HT1080 (cell line): Measurements from ENCODE around the gene SLC15A4. TPM values are rescaled to one million over a fixed set of nuclear protein-coding genes. Genes with fewer than 3 reads are reported as not detected.

Experiments
- DNase-seq: peaks from one replicate; pipeline ENCODE4 v3.0.0-alpha.2; 2015; ENCODE audit warnings: low read depth
- total RNA-seq: library from RNA; depleted of rRNA; stranded (reverse); fragments of >200 nt; shearing (Covaris generic); gene quantifications from 2 replicates; pipeline ENCODE4 v1.2.3, GENCODE V29; 2014

Gene SLC15A4
- total RNA-seq, 1 experiment from 2014 or later: 22.8 TPM

GRCh38 chr12:128794661-128795529 lies 28.9 kb downstream of the SLC15A4 start:
- no peak for DNase-seq

- DNase-seq: no peak
Observed at GRCh38 chr12:128793701-128794100, 30.1 kb downstream of the SLC15A4 start.

GRCh38 chr12:128792881-128793280 lies 30.9 kb downstream of the SLC15A4 start:
- DNase-seq: no peak

- no peak for DNase-seq
Observed at GRCh38 chr12:128792398-128792797, 31.4 kb downstream of the SLC15A4 start.

GRCh38 chr12:128791395-128792322 lies 32.1 kb downstream of the SLC15A4 start:
- DNase-seq: peak; percentile 17

- DNase-seq: no peak
Observed at GRCh38 chr12:128790653-128791373, 32.9 kb downstream of the SLC15A4 start.

GRCh38 chr12:128790221-128790620 lies 33.5 kb downstream of the SLC15A4 start:
- no peak for DNase-seq

GRCh38 chr12:128789356-128789929 lies 34.3 kb downstream of the SLC15A4 start:
- DNase-seq: no peak

- DNase-seq: no peak
Observed at GRCh38 chr12:128787827-128788226, 35.9 kb downstream of the SLC15A4 start.

GRCh38 chr12:128786741-128787391 lies 36.9 kb downstream of the SLC15A4 start:
- no peak for DNase-seq

GRCh38 chr12:128784030-128784760 lies 39.6 kb downstream of the SLC15A4 start:
- peak; percentile 69 for DNase-seq

GRCh38 chr12:128783129-128783574 lies 40.6 kb downstream of the SLC15A4 start:
- DNase-seq: peak; percentile 84

GRCh38 chr12:128779901-128780300 lies 43.9 kb downstream of the SLC15A4 start:
- DNase-seq: no peak

GRCh38 chr12:128772249-128772648 lies 51.5 kb downstream of the SLC15A4 start:
- no peak for DNase-seq

GRCh38 chr12:128771681-128772080 lies 52.1 kb downstream of the SLC15A4 start:
- no peak for DNase-seq

GRCh38 chr12:128767518-128767917 lies 56.2 kb downstream of the SLC15A4 start:
- DNase-seq: no peak

GRCh38 chr12:128766738-128767501 lies 56.8 kb downstream of the SLC15A4 start:
- DNase-seq: no peak

- peak; percentile 12 for DNase-seq
Observed at GRCh38 chr12:128763395-128763794, 60.4 kb downstream of the SLC15A4 start.

GRCh38 chr12:128761379-128761790 lies 62.4 kb downstream of the SLC15A4 start:
- no peak for DNase-seq
